ENCODE results near the gene VPS13D.

DNA sequence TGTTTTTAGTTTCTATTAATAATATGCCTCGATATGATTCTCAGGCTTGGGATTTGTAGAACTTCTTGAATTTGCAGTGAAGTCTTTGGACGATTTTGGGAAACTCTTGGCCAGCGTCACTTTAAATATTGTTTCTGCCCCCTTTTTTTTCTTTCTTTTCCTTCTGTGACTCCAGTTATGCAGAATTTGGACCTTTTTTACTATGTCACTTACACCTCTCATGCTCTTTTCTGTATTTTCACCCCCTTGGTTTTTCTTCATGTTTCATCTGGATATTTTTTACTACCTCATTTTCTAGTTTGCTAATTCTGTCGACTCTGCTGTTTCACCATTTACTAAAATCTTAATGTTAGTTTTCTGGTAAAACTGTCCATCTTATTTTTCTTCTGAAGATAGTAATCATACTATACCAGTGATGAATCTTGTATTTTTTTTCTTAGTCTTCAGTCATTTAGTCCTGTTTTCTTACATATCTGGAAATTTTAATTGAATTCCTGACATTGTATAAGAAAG, 214.6 kb downstream of the VPS13D start:
- TF ChIP-seq, protein P1, sequence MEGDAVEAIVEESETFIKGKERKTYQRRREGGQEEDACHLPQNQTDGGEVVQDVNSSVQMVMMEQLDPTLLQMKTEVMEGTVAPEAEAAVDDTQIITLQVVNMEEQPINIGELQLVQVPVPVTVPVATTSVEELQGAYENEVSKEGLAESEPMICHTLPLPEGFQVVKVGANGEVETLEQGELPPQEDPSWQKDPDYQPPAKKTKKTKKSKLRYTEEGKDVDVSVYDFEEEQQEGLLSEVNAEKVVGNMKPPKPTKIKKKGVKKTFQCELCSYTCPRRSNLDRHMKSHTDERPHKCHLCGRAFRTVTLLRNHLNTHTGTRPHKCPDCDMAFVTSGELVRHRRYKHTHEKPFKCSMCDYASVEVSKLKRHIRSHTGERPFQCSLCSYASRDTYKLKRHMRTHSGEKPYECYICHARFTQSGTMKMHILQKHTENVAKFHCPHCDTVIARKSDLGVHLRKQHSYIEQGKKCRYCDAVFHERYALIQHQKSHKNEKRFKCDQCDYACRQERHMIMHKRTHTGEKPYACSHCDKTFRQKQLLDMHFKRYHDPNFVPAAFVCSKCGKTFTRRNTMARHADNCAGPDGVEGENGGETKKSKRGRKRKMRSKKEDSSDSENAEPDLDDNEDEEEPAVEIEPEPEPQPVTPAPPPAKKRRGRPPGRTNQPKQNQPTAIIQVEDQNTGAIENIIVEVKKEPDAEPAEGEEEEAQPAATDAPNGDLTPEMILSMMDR (conservative IDR thresholded peaks at IDR 0.05; ENCODE audit: low read depth, low read length) = no peak
- no peak for TF ChIP-seq EZH2phosphoT487 (IDR thresholded peaks at IDR 0.05; ENCODE audit: borderline replicate concordance, low read length)

Data from PC-3 (cell line).